ENCODE results near the gene USP1.

USP1 gene

DNA sequence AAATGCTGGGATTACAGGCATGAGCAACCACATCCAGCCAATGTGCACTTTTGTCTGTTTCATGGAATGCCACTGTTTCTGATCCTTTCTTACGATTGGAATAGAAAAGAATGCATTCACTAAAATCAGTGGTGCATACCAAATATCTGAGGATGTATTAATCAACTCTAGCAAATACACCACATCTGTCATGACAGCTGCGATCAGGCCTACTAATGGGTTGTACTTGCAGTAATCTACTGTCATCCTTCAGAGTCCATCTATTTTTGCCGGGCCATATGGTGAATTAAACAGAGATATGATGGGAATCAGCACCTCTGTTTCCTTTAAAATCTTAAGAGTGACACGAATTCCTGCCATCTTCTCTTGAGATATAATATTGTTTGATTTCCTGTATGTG lies 8.5 kb upstream of the USP1 start:
- no peak for DNase-seq

DNA sequence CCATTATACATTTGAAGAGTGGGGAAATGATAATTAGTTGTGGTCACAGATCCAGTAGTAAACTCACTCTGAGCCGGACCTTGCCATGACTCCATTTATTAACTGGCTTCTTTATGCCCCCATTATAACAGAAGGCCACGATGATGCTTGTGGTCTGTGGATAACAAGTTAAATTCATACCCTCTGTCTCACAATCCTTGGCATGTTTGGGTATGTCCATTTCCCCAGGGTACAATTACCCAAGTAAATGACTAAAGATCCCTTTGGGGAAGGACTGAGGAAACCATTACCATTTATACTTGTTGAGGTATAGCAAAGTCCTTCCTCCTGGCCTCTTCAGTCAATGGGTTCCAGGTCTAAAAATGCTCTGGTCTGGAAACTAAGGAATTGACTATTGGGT lies 7.3 kb upstream of the USP1 start:
- no peak for DNase-seq

DNA sequence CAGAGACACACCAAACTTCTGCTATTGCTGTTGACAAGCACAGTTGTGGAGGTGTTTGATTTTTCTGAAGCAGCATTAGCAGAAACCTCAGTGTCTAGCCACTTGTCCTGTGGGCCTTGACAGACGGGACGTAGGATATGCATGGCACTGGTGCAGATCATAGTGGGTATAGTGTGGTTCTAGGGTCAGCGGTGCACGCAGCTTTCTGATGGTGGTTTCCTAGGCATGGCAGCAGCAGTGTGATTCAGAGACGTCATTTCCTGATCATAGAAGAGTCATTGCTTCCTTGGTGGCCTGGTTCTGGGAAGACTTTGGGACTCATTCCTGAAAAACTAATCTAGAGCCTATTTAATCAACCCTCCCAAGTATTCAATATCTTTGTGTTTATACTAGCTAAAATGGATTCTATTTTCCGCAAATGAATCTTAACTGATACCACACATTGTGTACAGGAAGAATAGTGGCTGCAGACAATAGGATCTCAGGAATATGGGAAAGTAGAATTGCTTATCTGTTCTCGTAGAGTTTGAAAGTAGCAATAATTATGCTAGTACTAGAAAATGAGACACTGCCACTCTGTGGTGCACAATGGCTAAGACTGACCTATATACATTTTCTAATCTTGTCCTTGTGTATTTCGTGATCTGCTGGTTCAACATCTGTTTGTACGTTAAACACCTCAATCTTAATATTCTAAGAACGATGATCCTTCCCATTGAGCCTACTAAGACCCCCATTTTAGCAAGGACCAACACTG lies 2.8 kb upstream of the USP1 start:
- DNase-seq: peak; percentile 5

DNA sequence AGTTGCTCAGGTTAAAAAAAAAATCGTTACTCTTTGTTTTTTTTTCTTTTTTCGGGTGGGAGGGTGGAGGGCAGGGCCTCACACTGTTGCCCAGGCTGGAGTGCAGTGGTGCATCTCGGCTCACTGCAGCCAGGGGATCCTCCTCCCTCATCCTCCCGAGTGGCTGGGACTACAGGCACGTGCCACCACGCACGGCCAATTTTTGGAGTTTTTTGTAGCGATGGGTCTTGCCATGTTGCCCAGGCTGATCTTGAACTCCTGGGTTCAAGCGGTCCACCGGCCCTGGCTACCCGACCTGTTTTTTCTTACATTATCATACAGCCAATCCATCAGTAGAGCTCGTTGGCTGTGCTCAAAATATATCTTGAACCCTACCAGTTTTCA lies 2.2 kb upstream of the USP1 start:
- no peak for DNase-seq

DNA sequence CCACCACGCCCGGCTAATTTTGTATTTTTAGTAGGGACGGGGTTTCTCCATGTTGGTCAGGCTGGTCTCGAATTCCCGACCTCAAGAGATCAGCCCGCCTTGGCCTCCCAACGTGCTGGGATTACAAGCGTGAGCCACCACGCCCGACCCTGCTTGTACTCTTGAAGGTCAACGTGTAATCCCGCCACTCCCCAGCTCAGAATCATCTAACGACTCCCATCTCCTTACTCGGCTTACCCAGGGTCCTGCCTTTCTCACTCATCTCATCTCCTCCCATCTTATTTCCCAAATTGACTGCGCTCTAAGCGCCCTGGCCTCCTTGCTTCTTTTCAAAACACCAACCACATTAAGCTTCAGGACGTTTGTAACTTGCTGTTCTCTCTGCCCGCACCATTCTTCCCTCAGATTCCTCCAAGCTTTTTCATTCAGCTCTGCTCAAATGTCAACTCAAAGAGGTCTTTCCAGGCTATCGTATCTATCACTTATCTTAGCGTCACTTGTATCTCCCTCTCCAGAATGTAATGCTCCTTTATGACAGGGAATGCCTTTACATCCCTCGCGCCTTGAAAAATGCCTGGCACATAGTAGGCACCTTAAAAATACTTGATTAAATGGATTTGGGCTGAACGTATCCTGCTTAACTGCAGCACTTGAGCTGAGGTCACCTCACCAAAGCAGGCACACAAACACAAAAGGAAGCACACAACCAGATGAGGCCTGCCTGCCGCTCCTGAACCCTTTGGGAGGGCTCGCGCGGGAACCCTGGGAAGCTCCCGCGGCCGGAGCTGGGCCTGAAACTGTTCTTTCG lies 1.4 kb upstream of the USP1 start:
- no peak for DNase-seq

DNA sequence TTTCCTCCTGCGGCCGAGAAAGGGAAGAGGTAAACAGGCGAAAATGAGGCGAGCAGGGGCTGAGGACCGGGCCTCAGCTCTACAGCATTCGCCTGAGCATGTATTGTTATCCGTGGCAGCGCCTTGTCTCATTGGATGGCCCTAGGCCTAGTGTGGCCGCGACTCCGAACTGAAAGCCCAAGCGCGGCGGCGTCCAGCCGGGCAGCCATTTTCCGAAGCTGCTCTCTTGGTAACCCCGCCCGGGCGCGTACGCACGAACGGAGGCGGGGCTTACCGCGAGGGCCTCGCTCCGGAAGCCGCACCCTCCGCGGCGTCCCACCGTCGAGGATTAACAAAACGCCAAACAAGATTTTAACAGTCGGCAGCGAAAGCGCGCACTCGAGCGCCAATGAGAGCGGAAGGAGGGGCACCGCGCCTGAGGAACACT lies 797 bp upstream of the USP1 start:
- no peak for DNase-seq

DNA sequence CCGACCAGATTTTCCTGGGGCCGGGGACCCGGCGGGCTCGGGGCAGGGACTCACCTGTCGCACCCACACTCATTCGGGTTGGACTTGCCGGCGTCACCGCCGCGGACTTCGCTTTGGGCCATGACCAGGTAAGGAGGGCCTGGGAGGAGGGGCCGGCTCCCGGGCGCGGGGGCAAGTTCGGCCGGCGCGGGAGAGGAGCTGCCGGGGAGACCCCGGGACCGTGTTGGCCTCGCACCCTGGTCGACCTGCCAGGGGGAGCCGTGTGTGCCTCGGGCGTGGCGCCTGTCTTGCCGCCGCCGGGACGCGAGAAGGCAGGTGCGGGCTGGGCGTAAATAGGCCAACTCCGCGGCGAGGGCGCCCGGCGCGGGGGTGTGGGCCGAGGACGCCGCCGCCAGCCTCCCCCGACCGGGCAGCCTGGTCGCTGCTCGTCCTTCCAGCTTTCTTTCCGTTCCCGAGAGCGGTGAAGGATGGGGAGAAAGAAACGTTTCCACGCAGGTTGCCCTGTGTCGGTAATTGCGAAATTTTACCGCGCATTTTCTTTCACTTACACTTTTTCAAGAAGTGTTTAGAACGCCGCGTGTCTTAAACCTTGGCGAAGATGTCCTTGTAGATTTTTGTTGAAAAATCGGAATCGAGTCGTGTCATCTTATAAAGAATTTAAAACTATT lies 558 bp downstream of the USP1 start:
- DNase-seq: peak; percentile 38

DNA sequence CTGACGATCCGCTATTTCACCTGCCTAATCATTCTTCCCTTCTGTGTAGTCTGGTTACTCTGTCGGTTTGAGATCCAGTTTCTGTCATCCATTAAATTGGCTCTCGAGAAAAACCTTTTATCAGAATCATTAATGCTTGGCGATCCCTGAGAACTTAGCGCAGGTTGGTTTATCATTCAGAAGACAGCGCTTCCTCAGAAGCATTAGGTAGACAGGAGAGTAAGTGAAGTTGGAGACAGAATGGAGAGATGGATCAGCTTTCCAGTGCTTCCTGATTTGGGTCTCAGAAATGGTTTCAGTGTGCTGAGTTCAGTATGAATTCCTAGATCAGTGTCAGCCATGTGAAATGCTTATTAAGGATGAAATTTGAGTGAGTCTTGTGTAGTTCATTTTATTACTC lies 1.3 kb downstream of the USP1 start:
- DNase-seq: peak; percentile 52

DNA sequence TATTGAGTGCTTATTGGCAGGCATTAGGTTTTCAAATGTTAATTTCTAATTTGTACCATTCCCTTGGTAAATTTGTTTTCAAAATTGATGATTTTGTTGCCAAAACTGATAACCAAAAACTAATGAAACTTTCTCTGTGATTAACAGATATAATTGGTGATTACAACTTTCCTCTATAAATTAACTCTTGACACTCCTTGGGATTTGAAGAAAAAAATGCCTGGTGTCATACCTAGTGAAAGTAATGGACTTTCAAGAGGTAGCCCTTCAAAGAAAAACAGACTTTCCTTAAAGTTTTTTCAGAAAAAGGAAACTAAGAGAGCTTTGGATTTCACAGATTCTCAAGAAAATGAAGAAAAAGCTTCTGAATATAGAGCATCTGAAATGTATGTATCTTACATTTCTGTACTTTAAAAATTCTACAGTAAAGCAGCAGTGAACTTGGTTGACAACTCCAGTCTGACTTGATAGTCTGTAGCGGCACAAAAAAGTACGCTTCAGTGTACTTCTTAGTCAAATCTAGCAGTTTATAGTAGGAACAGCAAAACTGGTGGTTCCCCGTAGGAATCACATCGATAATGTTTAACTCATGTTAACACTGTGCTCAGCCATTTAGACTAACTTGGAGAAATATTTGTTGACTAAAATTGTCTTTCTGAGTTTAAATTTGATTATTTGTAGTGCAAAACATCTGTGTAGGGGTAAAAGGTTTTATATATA lies 3.0 kb downstream of the USP1 start:
- DNase-seq: peak; percentile 14

DNA sequence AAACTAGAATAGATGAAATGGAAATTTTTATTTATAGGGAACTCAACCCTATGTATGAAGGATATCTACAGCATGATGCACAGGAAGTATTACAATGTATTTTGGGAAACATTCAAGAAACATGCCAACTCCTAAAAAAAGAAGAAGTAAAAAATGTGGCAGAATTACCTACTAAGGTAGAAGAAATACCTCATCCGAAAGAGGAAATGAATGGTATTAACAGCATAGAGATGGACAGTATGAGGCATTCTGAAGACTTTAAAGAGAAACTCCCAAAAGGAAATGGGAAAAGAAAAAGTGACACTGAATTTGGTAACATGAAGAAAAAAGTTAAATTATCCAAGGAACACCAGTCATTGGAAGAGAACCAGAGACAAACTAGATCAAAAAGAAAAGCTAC lies 7.9 kb downstream of the USP1 start:
- no peak for DNase-seq

DNA sequence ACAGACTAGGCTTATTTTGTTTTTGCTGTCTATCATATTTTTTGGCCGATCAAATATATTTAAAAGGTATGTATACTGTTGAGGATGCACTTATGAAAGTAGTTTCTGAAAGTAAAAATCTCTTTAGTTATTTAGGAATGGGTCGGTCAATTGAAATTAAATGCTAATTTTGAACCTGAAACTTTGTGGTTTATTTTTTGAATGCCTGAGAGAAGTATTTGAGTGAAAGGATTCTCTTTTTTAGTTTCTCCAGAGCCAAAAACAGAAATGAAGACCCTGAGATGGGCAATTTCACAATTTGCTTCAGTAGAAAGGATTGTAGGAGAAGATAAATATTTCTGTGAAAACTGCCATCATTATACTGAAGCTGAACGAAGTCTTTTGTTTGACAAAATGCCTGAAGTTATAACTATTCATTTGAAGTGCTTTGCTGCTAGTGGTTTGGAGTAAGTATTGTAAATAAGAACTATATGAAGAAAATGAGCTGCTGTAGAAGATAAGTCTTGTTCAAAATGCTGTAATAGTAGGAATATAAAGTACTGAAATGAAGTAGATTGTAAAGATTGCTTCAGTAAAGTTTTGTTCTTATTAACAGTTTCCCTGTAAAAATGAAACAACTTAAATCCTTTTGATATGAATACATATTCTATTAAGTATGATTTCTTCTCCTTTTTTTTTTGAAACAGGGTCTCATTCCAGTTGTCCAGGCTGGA lies 11.5 kb downstream of the USP1 start:
- no peak for DNase-seq

DNA sequence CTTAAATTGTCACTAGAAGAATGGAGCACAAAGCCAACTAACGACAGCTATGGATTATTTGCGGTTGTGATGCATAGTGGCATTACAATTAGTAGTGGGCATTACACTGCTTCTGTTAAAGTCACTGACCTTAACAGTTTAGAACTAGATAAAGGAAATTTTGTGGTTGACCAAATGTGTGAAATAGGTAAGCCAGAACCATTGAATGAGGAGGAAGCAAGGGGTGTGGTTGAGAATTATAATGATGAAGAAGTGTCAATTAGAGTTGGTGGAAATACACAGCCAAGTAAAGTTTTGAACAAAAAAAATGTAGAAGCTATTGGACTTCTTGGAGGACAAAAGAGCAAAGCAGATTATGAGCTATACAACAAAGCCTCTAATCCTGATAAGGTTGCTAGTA lies 13.5 kb downstream of the USP1 start:
- DNase-seq: no peak

DNA sequence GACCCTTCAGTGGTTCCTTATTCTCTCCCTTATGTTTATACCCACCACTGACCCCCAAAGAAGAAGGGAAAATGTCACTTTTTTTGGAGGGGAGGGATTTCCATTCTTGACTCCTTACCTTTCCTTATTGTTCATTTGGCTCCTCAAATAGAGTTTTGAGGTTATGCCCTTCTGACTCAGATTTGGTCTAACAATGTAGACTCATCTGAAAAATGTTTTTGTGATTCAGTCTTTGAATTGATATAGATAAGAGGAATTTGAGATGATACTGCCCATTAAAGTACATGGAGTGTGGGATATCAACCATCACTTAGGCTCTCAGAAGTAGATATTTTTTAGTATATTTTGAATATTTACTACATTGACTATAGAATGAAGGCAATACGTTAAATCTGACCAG lies 16.1 kb downstream of the USP1 start:
- no peak for DNase-seq

DNA sequence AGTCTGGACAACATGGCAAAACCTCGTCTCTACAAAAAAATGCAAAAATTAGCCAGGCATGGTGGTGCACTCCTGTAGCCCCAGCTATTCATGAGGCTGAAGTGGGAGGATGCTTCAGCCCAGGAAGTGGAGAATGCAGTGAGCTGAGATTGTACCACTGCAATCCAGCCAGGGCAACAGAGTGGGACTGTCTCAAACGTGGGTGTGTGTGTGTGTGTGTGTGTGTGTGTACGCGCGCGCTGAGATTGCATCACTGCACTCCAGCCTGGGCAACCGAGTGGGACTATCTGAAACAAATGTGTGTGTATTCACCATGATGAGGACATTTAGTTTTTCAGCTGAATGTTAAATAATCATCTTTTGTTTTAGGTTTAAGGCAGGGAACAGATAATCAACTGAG lies 21.1 kb downstream of the USP1 start:
- no peak for DNase-seq

DNA sequence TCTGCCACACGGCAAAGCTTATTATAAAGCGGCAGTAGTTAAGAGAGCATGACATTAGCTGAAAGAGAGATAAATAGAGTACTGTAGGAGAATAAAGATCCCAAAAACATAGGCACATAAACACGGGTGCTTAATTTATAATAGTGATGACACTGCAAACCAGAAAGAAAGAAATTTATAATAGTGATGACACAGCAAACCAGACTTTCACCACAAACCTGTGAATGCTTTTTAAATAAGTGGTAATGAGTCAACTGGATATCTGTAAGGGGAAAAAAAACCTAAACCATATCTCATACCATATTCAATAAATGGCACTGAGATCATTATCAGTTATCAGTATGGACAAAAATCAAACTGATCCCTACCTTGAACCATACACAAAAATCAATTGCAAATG lies 25.5 kb downstream of the USP1 start:
- DNase-seq: no peak

DNA sequence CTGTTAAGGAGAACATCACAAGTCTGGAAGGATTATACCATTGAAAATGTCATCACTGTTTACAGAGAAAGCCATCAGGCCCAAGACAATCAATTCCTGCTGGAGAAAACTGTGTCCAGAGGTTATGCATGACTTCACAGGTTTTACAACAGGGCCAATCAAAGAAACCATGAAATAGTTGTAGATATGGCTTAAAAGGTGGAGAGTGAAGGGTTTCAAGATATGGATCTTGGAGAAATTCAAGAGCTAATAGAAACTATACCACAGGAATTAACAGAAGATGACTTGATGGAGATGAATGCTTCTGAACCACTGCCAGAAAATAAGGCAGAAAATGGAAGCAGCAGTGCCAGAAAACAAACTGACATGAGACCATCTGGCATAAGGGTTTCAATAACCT lies 30.2 kb downstream of the USP1 start:
- no peak for DNase-seq

DNA sequence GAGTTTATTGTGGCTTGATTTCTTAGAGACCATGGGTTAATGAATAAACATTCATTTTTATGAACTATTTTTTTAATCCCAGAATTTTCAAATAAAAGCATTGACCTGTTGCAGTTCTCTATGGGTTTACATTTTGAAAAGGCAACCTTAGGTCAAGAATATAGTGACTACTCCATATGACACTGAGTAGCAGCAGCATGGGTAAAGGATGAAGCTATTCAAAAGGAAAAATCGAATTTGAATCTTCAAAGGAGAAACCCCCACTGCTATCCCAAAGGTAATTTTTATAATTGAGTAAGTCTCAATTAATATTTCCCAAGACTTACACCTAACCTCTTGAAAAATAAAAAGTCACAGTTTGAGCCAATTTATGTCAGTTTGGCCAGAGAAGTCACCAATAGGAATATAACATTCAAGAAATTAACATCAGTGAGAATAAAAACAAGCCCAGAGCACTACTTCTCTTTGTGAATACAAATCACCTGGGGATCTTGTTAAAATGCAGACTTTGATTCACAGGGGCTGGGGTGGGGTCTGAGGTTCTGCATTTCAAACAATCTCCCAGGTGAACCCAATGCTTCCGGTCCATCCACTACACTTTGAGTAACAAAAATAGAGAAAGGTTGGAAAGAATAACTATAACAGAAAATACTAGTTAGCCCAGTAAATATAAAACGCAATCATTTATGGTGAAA lies 39.8 kb downstream of the USP1 start:
- no peak for DNase-seq

DNA sequence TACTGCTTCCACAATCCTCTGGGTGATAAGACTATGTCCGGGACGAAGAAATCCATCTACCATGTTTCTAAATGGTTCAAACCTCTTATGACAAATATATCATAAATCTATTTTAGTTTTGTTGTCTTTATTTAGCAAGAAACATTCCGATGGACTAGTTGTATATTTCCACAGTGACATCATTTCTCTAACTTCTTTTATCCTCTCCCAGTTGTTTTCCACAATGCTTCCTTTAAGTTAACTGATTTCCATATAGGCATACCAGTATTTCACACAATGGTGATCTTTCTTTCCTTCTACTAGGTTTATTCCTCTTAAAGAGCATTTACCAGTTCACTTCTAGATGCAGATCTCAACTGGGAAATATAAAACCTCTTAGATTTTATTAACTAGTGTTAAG lies 44.8 kb downstream of the USP1 start:
- no peak for DNase-seq

DNA sequence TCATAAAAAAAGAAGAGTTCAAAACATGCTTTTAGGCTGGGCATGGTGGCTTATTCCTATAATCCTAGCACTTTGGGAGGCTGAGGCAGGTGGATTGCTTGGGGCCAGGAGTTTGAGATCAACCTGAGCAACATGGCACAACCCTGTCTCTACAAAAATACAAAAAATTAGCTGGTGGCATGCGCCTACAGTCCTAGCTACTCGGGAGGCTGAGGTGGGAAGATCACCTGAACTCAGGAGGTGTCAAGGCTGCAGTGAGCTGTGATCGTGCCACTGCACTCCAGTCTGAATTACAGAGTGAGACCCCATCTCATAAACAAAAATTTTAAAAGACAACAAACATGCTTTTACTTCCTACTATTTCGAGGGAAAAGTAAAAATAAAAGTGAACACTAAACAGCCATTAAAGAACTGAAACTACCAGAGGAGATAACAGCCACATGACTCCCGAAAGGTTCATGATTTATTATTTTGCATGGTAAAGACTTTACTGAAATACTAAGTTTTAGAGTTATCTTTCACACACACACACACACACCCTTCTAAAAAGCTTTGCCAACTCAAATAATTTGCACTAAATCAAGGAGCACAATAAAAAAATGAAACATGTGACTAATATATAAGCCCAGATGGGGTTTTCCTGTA lies 48.1 kb downstream of the USP1 start:
- DNase-seq: no peak

DNA sequence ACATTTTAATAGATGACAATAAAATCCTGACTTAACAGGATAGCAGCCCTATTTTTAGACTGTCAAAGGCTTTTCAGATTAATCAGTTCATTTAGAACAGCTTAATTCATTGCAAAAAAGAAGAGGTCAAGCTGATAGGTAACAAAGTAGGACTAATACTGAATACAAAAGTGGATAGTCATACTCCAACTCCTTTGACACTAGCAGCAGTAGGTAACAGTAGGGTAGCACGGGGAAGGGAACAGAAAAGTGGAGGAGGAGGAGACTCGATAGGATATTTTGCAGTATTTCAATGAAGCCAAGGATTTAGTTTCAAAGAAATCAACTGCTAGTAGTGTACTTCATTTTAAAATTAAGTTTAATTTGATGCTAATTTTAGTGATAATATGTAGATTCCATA lies 51.1 kb downstream of the USP1 start:
- DNase-seq: no peak

DNA sequence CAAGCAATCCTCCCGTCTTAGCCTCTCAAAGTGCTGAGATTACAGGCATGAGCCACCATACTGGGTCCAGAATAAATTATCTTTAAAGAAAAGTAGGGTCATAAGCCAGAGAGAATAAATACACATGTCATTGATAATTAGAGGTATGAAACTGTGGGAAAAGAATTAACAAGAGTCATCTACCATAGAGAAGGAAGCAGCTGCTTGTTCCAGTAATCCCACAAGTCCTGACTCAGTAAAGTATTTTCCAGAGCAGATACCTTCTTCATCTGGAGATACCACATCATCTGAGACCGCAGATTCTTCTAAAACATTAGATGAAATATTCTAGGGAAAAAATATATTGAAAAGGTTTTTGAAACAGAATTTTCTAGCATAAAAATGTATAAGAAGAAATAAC lies 55.7 kb downstream of the USP1 start:
- DNase-seq: no peak

DNA sequence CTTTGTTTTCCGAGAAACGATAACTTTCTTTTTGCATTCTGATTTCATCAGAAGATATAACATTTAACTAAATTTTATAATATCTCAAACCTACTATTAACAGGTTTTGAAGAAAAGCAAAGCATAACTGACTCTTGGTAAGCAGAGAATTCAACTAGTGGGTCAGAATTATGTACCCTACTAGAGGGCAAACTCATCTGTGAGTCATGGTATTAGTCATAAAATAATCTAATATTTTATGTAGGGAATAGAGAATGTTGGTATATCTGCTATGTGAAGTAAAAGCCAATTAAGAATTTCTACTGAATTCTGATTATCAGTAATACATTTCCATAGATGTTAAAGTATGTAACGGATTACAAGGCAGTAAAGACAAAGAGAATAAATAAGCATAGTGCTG lies 56.8 kb downstream of the USP1 start:
- no peak for DNase-seq

Data from KG1 (cell line).